ENCODE results near the gene PERCC1.

The PERCC1 gene

GRCh38 chr16:1413684-1414531 is 17.0 kb upstream of the PERCC1 start:
- peak; percentile 55 to 59 for DNase-seq

GRCh38 chr16:1414532-1415260 is 16.2 kb upstream of the PERCC1 start, which contains the start of gene UNKL:
Gene UNKL (minus strand): TSS chr16:1414704. CDS start chr16:1414691, 13 bp downstream.
- peak; percentile 79 to 80 for DNase-seq

- no peak for DNase-seq
Measured at GRCh38 chr16:1416521-1416941, 14.3 kb upstream of the PERCC1 start.

- DNase-seq: no peak
Measured at GRCh38 chr16:1420111-1420539, 10.8 kb upstream of the PERCC1 start.

GRCh38 chr16:1422076-1422475 is 8.8 kb upstream of the PERCC1 start:
- no peak for DNase-seq

GRCh38 chr16:1424028-1424427 is 6.8 kb upstream of the PERCC1 start:
- no peak for DNase-seq

- no peak for DNase-seq
Measured at GRCh38 chr16:1425616-1426370, 5.1 kb upstream of the PERCC1 start.

GRCh38 chr16:1426734-1427471 is 4.0 kb upstream of the PERCC1 start:
- no peak for DNase-seq

- DNase-seq: no peak
Measured at GRCh38 chr16:1427473-1428461, 3.1 kb upstream of the PERCC1 start.

- peak; percentile 22 to 24 for DNase-seq
Measured at GRCh38 chr16:1428511-1428910, 2.4 kb upstream of the PERCC1 start.

- DNase-seq: no peak
Measured at GRCh38 chr16:1429012-1429411, 1.9 kb upstream of the PERCC1 start.

- DNase-seq: no peak
Measured at GRCh38 chr16:1429631-1430030, 1.2 kb upstream of the PERCC1 start.

- DNase-seq: no peak
Measured at GRCh38 chr16:1430214-1430758, 592 bp upstream of the PERCC1 start.

GRCh38 chr16:1431497-1432270 is 806 bp downstream of the PERCC1 start:
- DNase-seq: no peak

- DNase-seq: no peak
Measured at GRCh38 chr16:1432388-1433262, 1.7 kb downstream of the PERCC1 start.

- no peak for DNase-seq
Measured at GRCh38 chr16:1433263-1433560, 2.3 kb downstream of the PERCC1 start.

GRCh38 chr16:1433756-1434155 is 2.9 kb downstream of the PERCC1 start:
- no peak for DNase-seq

GRCh38 chr16:1434644-1435592 is 4.0 kb downstream of the PERCC1 start:
- no peak for DNase-seq

Measured in activated CD4-positive, alpha-beta T cell treated with anti-CD3 and anti-CD28 coated beads for 4 hours (primary cell).